Measurements from ENCODE around the gene CCNB2.

DNA sequence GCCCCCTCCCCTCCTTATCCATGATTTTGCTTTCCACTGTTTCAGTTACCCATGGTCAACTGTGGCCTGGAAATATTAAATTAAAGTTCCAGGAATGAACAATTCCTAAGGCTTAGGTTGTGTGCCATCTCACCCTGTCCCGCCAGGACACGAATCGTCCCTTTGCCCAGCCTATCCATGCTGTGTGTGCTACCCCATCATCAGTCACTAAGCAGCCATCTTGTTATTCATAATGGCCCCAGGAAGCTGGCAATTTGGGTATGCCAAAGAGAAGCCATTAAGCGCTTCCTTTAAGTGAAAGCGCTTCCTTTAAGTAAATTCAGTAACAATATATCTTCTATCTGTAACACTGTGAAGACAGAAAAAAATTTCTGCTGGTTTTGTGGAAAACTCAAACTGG is 52.5 kb downstream of the CCNB2 start:
- TF ChIP-seq, protein P1, sequence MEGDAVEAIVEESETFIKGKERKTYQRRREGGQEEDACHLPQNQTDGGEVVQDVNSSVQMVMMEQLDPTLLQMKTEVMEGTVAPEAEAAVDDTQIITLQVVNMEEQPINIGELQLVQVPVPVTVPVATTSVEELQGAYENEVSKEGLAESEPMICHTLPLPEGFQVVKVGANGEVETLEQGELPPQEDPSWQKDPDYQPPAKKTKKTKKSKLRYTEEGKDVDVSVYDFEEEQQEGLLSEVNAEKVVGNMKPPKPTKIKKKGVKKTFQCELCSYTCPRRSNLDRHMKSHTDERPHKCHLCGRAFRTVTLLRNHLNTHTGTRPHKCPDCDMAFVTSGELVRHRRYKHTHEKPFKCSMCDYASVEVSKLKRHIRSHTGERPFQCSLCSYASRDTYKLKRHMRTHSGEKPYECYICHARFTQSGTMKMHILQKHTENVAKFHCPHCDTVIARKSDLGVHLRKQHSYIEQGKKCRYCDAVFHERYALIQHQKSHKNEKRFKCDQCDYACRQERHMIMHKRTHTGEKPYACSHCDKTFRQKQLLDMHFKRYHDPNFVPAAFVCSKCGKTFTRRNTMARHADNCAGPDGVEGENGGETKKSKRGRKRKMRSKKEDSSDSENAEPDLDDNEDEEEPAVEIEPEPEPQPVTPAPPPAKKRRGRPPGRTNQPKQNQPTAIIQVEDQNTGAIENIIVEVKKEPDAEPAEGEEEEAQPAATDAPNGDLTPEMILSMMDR (IDR thresholded peaks at IDR 0.05) = no peak
- TF ChIP-seq POLR2A (IDR thresholded peaks at IDR 0.05) = no peak

Data from right lobe of liver (tissue), 4 donors.